ENCODE data around the gene PSMD13.

DNA sequence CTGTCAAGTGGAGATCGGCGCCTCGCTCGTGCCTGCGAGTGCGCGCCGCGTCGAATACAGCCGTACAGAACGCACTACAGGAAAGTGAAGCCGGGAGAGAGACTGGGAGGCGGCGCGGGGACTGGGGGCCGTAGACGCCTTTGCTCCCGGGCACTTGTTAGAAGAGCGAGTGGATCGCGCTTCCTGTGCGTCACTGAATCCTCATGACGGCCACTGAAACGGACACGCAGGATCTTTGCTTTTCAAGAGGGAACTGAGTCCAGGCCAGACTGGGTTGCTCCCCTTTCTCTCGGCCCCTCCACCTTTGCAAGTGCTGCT is 29.0 kb upstream of the PSMD13 start:
- TF ChIP-seq POLR2A (IDR thresholded peaks at IDR 0.05; ENCODE audit: low read depth, low read length) (no peak; the same call in 1 of the 2 replicates), POLR2AphosphoS5 (IDR thresholded peaks at IDR 0.05; ENCODE audit: low read depth, low read length) (no peak)

Measured in GM12892 (cell line).